Effector CD4-positive, alpha-beta T cell (primary cell): ENCODE results near the gene SLC39A9.

Source experiments
- DNase-seq: peaks from one replicate; pipeline ENCODE4 v3.0.0-alpha.2; 2020

The SLC39A9 gene

GRCh38 chr14:69505338-69506240, 107.1 kb downstream of the SLC39A9 start:
- no peak for DNase-seq

DNA sequence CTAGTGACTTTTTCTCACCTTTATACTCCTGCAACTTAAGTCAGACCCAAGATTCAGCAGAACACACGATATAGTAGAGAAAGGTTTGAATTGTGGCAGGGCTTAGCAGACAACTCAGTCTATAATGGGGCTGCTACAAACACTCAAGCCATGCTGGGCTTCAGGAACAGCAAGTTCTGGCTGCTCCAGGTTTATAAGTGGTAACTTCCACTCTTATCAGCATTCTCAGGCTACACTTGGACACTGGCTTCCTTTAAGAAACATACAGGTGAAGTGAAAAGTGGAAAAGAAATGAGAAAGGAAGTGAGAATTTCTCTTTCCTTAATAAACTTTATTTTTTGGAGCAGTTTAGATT, 107.7 kb downstream of the SLC39A9 start:
- no peak for DNase-seq
